Common myeloid progenitor, CD34-positive (primary cell): ENCODE results near the gene PIH1D1.
A peak's percentile ranks its signal among the peaks of the same experiment; 100 is the strongest.

ENCODE experiments used
- CTCF ChIA-PET: fragments of 350-600 bp; sonication (Branson Sonifier 250); formaldehyde crosslinking; loops from one replicate; lab custom pipeline; 2021; ENCODE audit warnings: antibody characterized with exemption; lab: Charles Lee
- POLR2A ChIA-PET: fragments of 350-600 bp; sonication (Branson Sonifier 250); formaldehyde crosslinking; loops from one replicate; lab custom pipeline; 2021; ENCODE audit warnings: antibody characterized with exemption; lab: Charles Lee
- DNase-seq, 3 donors: peaks; one replicate each; pipeline versions ENCODE4 v3.0.0 to v3.0.0-alpha.2; 2013
- H3K27ac ChIP-seq, 2 experiments: 1 replicate in 1 of 2; 2 replicates in 1 of 2; pipeline ENCODE4 v1.7.0; 2013; ENCODE audit warnings: inconsistent platforms in 2 of 2, low read length in 2 of 2, mild to moderate bottlenecking in 2 of 2, low read depth in 1 of 2, moderate library complexity in 1 of 2; ENCODE audit not compliant: severe bottlenecking in 2 of 2, insufficient read depth in 1 of 2, poor library complexity in 1 of 2
- H3K27me3 ChIP-seq, 5 experiments: replicated peaks in 2 of 5; 1 replicate in 3 of 5; 2 replicates in 2 of 5; pipeline versions ENCODE4 v1.6.1 to v1.7.0; 2013; ENCODE audit warnings: low read length in 4 of 5, mild to moderate bottlenecking in 2 of 5, moderate library complexity in 2 of 5, inconsistent platforms in 1 of 5; ENCODE audit not compliant: insufficient read depth in 5 of 5, control insufficient read depth in 4 of 5
- H3K36me3 ChIP-seq, 4 experiments: 1 replicate in 2 of 4; 2 replicates in 2 of 4; pipeline versions ENCODE4 v1.6.1 to v1.7.0; 2013; ENCODE audit warnings: low read length in 3 of 4, control low read depth in 1 of 4, mild to moderate bottlenecking in 1 of 4; ENCODE audit not compliant: control insufficient read depth in 4 of 4, insufficient read depth in 4 of 4
- H3K4me1 ChIP-seq, 4 experiments: 1 replicate in 3 of 4; 2 replicates in 1 of 4; pipeline versions ENCODE4 v1.6.1 to v1.7.1; 2013; ENCODE audit warnings: low read length in 3 of 4, mild to moderate bottlenecking in 3 of 4, control low read depth in 1 of 4, inconsistent platforms in 1 of 4, moderate library complexity in 1 of 4; ENCODE audit not compliant: control insufficient read depth in 4 of 4, insufficient read depth in 4 of 4; ENCODE audit errors: control extremely low read depth in 1 of 4
- H3K4me3 ChIP-seq, 7 experiments: 1 replicate in 4 of 7; 2 replicates in 3 of 7; pipeline versions ENCODE4 v1.5.1 to v1.7.0; 2013; ENCODE audit warnings: mild to moderate bottlenecking in 7 of 7, low read length in 6 of 7, moderate library complexity in 6 of 7, inconsistent platforms in 2 of 7, low read depth in 2 of 7, control low read depth in 1 of 7; ENCODE audit not compliant: insufficient read depth in 4 of 7, control insufficient read depth in 1 of 7; ENCODE audit errors: extremely low read depth in 1 of 7
- H3K9me3 ChIP-seq, 5 experiments: 1 replicate in 4 of 5; 2 replicates in 1 of 5; pipeline versions ENCODE4 v1.6.1 to v1.7.1; 2013; ENCODE audit warnings: low read length in 4 of 5, mild to moderate bottlenecking in 2 of 5, inconsistent platforms in 1 of 5, low read depth in 1 of 5, moderate library complexity in 1 of 5; ENCODE audit not compliant: control insufficient read depth in 4 of 5, insufficient read depth in 2 of 5; ENCODE audit errors: control extremely low read depth in 1 of 5
- WGBS: methylation state at CpG from one replicate; pipeline ENCODE4 v1.1.5; 2013; ENCODE audit not compliant: insufficient coverage; 5-methylcytosine and 5-hydroxymethylcytosine counted together

The PIH1D1 gene

DNA sequence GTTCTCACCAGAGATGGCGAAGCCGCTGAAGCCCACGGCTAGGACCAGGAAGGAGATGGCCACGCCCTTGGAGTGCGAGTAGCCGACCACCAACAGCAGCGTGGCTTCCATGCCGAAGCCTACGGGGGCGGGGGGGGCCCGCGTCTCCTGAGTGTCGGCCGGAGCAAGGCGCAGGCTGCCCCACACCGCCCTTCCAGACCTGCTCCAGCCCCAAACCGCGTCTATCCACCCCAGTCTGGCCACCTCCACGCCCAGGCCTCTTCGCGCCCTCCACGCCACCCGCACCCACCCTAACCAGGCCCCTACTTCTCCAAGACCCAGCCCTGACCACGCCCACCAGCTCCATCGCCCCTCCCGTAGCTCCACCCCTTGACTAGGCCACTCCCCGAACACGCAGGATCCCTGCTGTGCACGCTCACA lies 20.3 kb downstream of the PIH1D1 start:
- H3K9me3 ChIP-seq, result peaks cover 0 to 4% (median 0%) of the 10 kb centered on the region in 5 experiments
- ChIA-PET POLR2A (no interaction called here), CTCF (interaction anchor here (0.7 to 1.2 kb wide), 3 partner anchors 10 to 40 kb away, joined by 3 to 4 read pairs (median 3); no protein-coding TSS in a partner anchor)
- peak; percentile 36 to 54 (median 43) for DNase-seq
- peaks cover 0 to 99% (median 65%) of the 10 kb centered on the region in 5 experiments for H3K27me3 ChIP-seq
- H3K4me3 ChIP-seq, result no peak overlapping the region
- H3K27ac ChIP-seq, result no peak overlapping the region
- peaks cover 0 to 25% (median 14%) of the 10 kb centered on the region in 4 experiments for H3K4me1 ChIP-seq
- 40% methylated on average over 26 of the region's 29 CpGs for WGBS
- H3K36me3 ChIP-seq, result no peaks in the 10 kb centered on the region

DNA sequence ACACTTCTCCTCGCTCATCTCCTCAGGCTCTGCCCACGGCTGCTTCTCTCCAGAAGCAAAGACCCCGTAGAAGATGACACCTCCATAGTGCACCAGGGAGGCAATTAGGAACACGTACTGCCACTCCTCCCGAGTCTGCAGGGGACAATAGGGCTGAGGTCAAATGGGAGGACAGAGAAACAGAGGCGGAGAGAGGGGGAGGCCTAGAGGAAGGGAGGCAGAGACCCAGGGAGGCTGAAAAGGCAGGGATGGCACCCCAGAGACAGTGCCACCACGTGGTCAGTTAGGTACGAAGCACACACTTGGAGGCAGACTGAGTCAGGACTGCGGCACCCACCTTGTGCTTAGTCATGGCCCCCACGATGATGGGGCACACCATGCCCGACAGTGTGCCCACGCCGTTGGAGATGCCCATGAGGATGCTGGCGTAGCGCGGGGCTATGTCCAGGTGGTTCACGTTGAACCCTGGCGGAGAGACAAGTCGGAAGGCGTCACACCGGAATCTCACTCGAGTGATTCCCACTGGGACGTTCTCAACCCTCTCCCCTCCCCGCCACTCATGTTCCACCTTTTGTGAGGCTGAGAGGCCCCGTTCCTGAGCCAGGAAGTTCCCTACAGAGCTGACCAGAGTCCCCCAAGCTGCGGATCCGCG lies 20.8 kb downstream of the PIH1D1 start:
- no peak overlapping the region for H3K27ac ChIP-seq
- H3K4me3 ChIP-seq, result no peak overlapping the region
- 58% methylated on average over 25 of the region's 28 CpGs for WGBS
- DNase-seq, result peak in 1 of 3 donors; percentile 30
- peaks cover 0 to 99% (median 67%) of the 10 kb centered on the region in 5 experiments for H3K27me3 ChIP-seq
- H3K36me3 ChIP-seq, result no peaks in the 10 kb centered on the region
- POLR2A ChIA-PET, result no interaction called here
- CTCF ChIA-PET, result interaction anchor here (1.2 to 1.9 kb wide), 3 partner anchors 12 to 24 kb away, joined by 4 to 9 read pairs (median 4); no protein-coding TSS in a partner anchor
- H3K4me1 ChIP-seq, result peaks cover 0 to 28% (median 15%) of the 10 kb centered on the region in 4 experiments
- peaks cover 0 to 4% (median 0%) of the 10 kb centered on the region in 5 experiments for H3K9me3 ChIP-seq

DNA sequence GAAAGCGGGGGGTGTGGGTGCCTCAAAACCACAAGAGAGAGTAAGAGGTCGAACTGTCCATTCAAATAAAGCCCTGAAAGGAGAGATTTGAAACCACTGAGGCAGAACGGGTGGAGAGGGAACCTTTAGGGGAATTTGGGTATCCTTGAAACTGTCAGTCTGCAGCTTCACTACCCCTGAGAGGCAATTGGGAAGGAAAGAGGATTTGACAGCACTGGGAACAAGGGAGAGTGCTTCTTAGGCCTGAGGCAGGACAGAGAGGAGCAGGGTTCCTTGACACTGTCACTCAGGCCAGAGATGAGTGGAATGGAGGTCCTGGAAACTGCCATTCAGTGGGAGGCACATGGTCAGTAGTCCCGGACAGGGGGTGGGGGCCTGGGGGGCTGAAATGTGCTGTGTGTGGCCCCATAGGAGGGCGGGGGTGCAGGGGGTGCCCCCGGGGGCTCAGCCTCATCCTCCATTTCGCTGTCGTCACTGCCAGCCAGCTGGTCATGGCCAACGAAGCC lies 21.4 kb downstream of the PIH1D1 start:
- CTCF ChIA-PET, result interaction anchor here (0.7 to 1.9 kb wide), 5 partner anchors 10 to 43 kb away, joined by 3 to 9 read pairs (median 4); no protein-coding TSS in a partner anchor
- H3K27ac ChIP-seq, result no peak overlapping the region
- H3K36me3 ChIP-seq, result no peaks in the 10 kb centered on the region
- peaks cover 0 to 99% (median 67%) of the 10 kb centered on the region in 5 experiments for H3K27me3 ChIP-seq
- POLR2A ChIA-PET, result no interaction called here
- no peak for DNase-seq
- peaks cover 0 to 4% (median 0%) of the 10 kb centered on the region in 5 experiments for H3K9me3 ChIP-seq
- WGBS, result 86% methylated on average over 8 of the region's 9 CpGs
- H3K4me1 ChIP-seq, result peaks cover 0 to 28% (median 15%) of the 10 kb centered on the region in 4 experiments
- no peak overlapping the region for H3K4me3 ChIP-seq

DNA sequence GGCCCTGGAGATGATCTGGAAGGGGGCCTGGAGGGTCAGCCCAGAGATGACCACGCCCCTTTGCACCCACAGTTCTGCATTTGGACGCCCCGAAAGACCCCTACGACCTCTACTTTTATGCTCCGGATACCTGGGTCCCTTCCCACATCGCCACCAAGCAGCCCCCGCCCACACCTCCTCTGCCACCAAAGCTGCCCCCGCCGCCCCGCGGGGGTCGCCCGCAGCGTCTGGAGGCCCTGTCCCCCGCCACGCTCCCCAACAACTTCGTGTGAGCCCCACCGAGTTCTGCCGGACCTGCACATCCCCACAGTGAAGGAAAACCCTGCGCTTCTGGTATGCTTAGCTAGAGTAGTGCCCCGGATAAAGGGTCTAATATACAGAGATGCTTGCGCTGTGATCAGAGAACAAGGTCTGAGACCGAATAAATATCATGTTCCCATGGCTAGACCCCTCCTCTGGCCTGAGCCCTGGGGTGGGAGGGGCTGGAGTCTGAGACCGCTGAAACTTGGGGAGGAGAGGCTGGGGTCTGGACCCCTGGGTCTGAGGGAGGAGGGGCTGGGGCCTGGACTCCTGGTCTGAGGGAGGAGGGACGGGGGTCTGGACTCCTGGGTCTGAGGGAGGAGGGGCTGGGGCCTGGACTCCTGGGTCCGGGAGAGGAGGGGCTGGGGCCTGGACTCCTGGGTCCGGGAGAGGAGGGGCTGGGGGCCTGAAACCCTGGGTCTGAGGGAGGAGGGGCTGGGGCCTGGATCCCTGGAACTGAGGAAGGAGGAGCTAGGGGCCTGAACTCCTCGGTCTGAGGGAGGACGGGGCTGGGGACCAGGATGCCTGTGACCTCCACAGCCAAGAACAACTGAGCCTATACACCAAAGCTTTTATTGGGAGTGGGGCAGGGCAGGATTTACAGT lies 22.8 kb downstream of the PIH1D1 start:
- POLR2A ChIA-PET, result no interaction called here
- Histone ChIP-seq H3K27me3 (peaks cover 0 to 99% (median 64%) of the 10 kb centered on the region in 5 experiments), H3K36me3 (no peaks in the 10 kb centered on the region), H3K27ac (no peak overlapping the region), H3K9me3 (peaks cover 0 to 4% (median 0%) of the 10 kb centered on the region in 5 experiments), H3K4me1 (peaks cover 0 to 30% (median 16%) of the 10 kb centered on the region in 4 experiments), H3K4me3 (peak overlapping the region in 2 of 7 experiments; percentile 36 to 48)
- CTCF ChIA-PET, result interaction anchor here (1.1 to 1.9 kb wide), 5 partner anchors 10 to 172 kb away, joined by 3 to 9 read pairs (median 3); no protein-coding TSS in a partner anchor
- WGBS, result 13% methylated on average over 19 of the region's 29 CpGs
- no peak for DNase-seq

DNA sequence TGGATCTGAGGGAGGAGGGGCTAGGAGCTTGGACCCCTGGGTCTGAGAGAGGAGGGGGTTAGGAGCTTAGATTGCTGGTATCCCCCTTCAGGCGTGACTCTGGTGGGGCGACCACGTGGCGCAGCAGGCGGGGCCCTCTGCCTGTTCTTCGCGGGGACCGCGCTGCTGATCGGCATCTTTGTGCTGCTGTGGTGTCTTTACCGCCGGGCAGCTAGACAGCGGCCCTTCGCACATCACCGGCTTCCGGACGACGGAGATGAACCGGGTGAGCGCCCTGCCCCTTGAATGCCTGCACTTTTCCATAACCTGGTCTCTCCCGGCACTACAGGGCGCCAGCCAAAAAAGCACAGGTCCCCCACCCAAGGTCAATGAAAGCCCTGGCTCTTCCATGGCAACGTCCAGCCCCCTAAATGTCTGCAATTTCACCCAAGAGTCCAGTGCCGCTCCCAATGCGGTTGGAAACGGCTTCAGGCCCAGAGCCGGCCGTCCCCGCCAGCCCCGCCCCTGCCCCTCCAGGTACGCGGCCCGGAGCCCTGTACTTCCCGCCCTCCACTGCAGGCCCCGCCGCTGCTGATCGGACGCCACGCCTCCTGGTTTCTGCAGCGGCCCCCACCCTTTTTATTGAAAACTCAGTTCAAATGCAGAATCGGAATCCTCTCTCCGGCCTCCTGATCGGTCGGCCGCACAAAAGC lies 23.6 kb downstream of the PIH1D1 start:
- H3K4me3 ChIP-seq, result peak overlapping the region in 3 of 7 experiments; percentile 26 to 48 (median 36)
- H3K9me3 ChIP-seq, result peaks cover 0 to 4% (median 0%) of the 10 kb centered on the region in 5 experiments
- peaks cover 0 to 35% (median 23%) of the 10 kb centered on the region in 4 experiments for H3K4me1 ChIP-seq
- WGBS, result 2% methylated on average over 38 of the region's 45 CpGs
- ChIA-PET CTCF (interaction anchor here (1.3 kb wide), 2 partner anchors 19 to 172 kb away, joined by 3 read pairs; no protein-coding TSS in a partner anchor), POLR2A (no interaction called here)
- peaks cover 0 to 99% (median 63%) of the 10 kb centered on the region in 5 experiments for H3K27me3 ChIP-seq
- no peaks in the 10 kb centered on the region for H3K36me3 ChIP-seq
- H3K27ac ChIP-seq, result no peak overlapping the region
- peak in 1 of 3 donors; percentile 26 for DNase-seq

DNA sequence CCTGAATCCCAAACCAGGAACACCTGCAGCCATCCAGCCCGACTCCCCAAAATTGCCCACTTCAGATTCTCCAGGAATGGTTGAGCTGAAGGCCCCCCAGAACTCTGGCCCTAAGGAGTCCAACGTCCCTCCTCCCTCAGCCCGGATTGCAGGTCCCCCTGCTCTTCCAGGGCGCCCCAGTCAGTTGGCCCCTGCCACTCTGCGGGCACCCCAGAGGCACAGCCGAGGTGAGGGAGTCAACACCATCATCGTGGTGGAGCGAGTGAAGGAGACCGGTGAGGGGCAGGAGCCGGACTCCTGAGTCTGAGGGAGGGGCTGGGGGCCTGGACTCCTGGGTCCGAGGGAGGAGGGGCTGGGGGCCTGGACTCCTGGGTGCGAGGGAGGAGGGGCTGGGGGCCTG lies 24.3 kb downstream of the PIH1D1 start:
- peaks cover 0 to 35% (median 29%) of the 10 kb centered on the region in 4 experiments for H3K4me1 ChIP-seq
- ChIA-PET CTCF (interaction anchor here (1.3 kb wide), 1 partner anchor 171 kb away, joined by 3 read pairs; no protein-coding TSS in a partner anchor), POLR2A (no interaction called here)
- DNase-seq, result no peak
- H3K4me3 ChIP-seq, result no peak overlapping the region
- H3K27ac ChIP-seq, result no peak overlapping the region
- 59% methylated on average over 3 of the region's 12 CpGs for WGBS
- peaks cover 0 to 4% (median 0%) of the 10 kb centered on the region in 5 experiments for H3K9me3 ChIP-seq
- no peaks in the 10 kb centered on the region for H3K36me3 ChIP-seq
- peaks cover 0 to 99% (median 61%) of the 10 kb centered on the region in 5 experiments for H3K27me3 ChIP-seq
